ENCODE results near the gene OR5K4.

Gene OR5K4

GRCh38 chr3:98353554-98353953, at the start of gene OR5K4:
TSS of gene OR5K4 (plus strand) at chr3:98353854. CDS start at chr3:98353854, 0 bp downstream.
- no peak for TF ChIP-seq CTCF (IDR thresholded peaks at IDR 0.05; ENCODE audit: insufficient read depth, low read depth, low read length, missing control alignments)
- H3K4me3 ChIP-seq (ENCODE audit: low read depth, low read length), result no peak within 1 kb of the TSS
- no peak for DNase-seq (ENCODE audit: low read depth)

DNA sequence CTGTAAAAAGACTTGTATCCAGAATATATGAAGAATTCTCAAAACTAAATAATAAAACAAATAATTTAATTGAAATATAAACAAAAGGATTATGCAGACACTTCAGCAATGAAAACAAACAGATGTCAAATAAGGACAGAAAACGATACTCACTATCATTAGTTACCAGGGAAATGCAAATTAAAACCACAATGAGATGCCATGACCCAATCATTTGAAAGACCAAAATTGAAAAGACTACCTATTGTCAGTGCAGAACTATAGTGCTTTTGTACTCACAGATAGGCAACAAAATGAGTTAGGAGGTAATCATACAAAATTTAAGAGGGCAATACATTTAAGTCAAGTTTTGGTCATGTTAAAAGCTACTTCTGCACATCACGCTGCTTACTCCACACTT, 31.6 kb upstream of the OR5K4 start:
- DNase-seq (ENCODE audit: low read depth), result no peak
- no peak for TF ChIP-seq CTCF (IDR thresholded peaks at IDR 0.05; ENCODE audit: insufficient read depth, low read depth, low read length, missing control alignments)
- H3K4me3 ChIP-seq (ENCODE audit: low read depth, low read length), result no peak overlapping the region

DNA sequence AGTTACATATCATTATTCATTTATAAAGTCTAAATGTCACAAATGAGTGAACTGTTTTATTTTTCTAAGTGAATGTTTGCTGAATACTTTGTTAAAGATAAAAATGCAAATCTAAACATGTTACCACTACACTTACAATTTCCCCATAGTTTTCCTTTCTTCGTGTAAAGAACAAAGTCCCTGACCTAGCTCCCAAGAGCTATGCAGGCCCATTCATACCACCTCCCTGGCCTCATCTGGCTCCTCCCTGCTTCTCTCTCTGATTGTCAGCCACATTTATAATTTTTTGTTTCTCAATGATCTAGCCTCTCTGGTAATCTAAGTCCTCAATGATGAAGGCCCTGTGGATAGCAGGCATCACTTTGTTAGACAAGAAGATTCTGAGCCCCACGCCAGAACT, 31.0 kb upstream of the OR5K4 start:
- no peak for TF ChIP-seq CTCF (IDR thresholded peaks at IDR 0.05; ENCODE audit: insufficient read depth, low read depth, low read length, missing control alignments)
- no peak overlapping the region for H3K4me3 ChIP-seq (ENCODE audit: low read depth, low read length)

GRCh38 chr3:98323425-98323824, 30.2 kb upstream of the OR5K4 start:
- no peak for DNase-seq (ENCODE audit: low read depth)
- TF ChIP-seq CTCF (IDR thresholded peaks at IDR 0.05; ENCODE audit: insufficient read depth, low read depth, low read length, missing control alignments), result no peak
- no peak overlapping the region for H3K4me3 ChIP-seq (ENCODE audit: low read depth, low read length)

More for the DNA sequence above, 31.0 kb upstream of the OR5K4 start:
- DNase-seq (ENCODE audit: low read depth), result no peak

DNA sequence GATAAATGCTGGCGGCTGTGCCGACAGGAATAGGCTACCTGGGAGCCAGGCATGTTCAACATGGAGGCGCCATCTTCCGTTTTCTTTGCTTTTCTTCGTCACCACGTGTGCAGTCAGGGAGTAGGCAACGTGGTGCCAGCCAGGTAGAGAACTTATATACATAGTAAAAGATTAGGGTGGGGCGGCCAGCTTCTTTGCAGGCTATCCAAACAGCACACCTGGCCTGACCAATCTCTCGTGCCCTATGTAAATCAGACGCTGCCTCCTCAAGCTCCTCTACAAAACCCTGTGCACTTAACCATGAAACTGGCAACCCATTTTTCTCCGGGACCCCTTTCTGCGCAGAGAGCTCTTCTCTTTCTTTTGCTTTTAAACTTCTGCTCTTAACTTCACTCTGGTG, 28.6 kb upstream of the OR5K4 start:
- TF ChIP-seq CTCF (IDR thresholded peaks at IDR 0.05; ENCODE audit: insufficient read depth, low read depth, low read length, missing control alignments), result no peak
- no peak overlapping the region for H3K4me3 ChIP-seq (ENCODE audit: low read depth, low read length)
- no peak for DNase-seq (ENCODE audit: low read depth)

DNA sequence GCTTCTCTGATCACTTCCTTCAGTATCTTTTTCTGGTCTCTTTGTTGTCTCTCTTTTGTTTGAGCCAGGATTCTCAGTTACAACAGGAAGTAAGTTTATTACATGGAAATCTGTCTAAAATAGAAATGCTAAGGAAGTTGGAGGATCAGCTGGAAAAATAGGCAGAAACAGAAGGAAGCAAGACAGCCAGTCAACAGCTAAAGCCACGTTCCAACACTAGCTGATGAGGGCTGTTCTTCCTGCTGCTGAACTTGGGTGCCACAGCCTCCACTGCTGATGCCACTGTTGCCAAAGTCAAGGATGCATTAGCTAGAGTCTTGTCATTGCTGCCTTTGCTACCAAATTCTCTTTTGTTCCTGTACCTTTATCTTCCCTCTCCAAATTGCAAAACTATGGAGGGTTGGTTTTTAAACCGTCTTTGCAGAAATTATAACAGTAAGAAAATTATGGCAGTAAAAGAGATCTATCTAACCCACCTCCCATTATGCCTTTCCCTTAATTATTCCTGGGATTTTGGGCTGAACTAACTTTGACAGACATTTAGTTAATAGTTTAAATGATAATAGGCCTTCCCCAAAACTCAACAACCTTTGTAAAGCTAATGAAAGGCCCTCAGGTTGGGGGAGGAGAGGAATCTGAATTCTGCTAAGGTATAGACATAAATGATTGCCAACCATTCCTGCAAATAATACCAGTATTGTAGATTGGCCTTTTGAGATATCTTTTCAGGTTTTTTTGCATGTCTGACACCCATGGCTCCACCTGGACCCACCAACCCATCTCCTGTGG, 27.4 kb upstream of the OR5K4 start:
- H3K4me3 ChIP-seq (ENCODE audit: low read depth, low read length), result no peak overlapping the region
- DNase-seq (ENCODE audit: low read depth), result no peak

More for the DNA sequence above, 27.4 kb upstream of the OR5K4 start:
- no peak for TF ChIP-seq CTCF (IDR thresholded peaks at IDR 0.05; ENCODE audit: insufficient read depth, low read depth, low read length, missing control alignments)

Data from GM12865 (cell line).